HepG2 (cell line): Measurements from ENCODE around the gene SDC4. TPM values are rescaled to one million over a fixed set of nuclear protein-coding genes. Genes with fewer than 3 reads are reported as not detected.

Experiments
- ATAC-seq: fragments of 200-7000 bp; cut with Tn5 transposase; 3 replicates; pipeline ENCODE4 v1.9.1; 2020; ENCODE audit warnings: mild to moderate bottlenecking, moderate library complexity
- BruUV-seq: library from RNA; stranded (reverse); fragments of 400-500 nt; replicated peaks from 2 replicates; lab custom pipeline; 2021; lab: Mats Ljungman, UMichigan
- CTCF ChIA-PET: fragments of 300-600 bp; formaldehyde crosslinking; extraction: SDS; loops from one replicate; lab custom pipeline; 2021; ENCODE audit warnings: low total read pairs, inconsistent platforms, low intra/inter-chr PET ratio; lab: Yijun Ruan, JAX
- POLR2A ChIA-PET: fragments of 350-600 bp; sonication (Branson Sonifier 250); formaldehyde crosslinking; loops from one replicate; lab custom pipeline; 2020; ENCODE audit warnings: antibody characterized with exemption, inconsistent platforms; lab: Yijun Ruan, JAX
- DNase-seq: peaks from one replicate; pipeline ENCODE4 v3.0.0-alpha.2; 2015; ENCODE audit warnings: low spot score
- FAIRE-seq: peaks from 3 replicates; lab custom pipeline; 2011; peaks lifted over from hg19 to GRCh38; lab: Jason Lieb, UNC
- H2AFZ ChIP-seq: one replicate; pipeline ENCODE4 v1.6.1; 2011; ENCODE audit warnings: low read length, inconsistent platforms
- H3K27ac ChIP-seq: fragments of 300-600 bp; 3 replicates; pipeline ENCODE4 v1.8.0; 2011; ENCODE audit warnings: mixed run types, mild to moderate bottlenecking, mixed read lengths, low read length, inconsistent platforms; ENCODE audit not compliant: insufficient read depth; ENCODE audit errors: extremely low read length
- H3K27me3 ChIP-seq, 2 experiments: fragments of 200-600 bp in 1 of 2; 2 replicates in 1 of 2; 3 replicates in 1 of 2; pipeline versions ENCODE4 v1.6.0 to v1.8.0; 2011; ENCODE audit warnings: low read length in 2 of 2, mild to moderate bottlenecking in 2 of 2, moderate library complexity in 2 of 2, inconsistent platforms in 1 of 2; ENCODE audit not compliant: insufficient read depth in 2 of 2, control insufficient read depth in 1 of 2
- H3K36me3 ChIP-seq, 2 experiments: fragments of 200-600 bp in 1 of 2; replicated peaks in 1 of 2; 2 replicates in 1 of 2; 3 replicates in 1 of 2; pipeline versions ENCODE4 v1.5.1 to v1.8.0; 2011; ENCODE audit warnings: low read length in 2 of 2, inconsistent platforms in 1 of 2; ENCODE audit not compliant: insufficient read depth in 2 of 2, control insufficient read depth in 1 of 2
- H3K4me1 ChIP-seq: 2 replicates; pipeline ENCODE4 v1.5.1; 2012; ENCODE audit warnings: low read length, inconsistent platforms; ENCODE audit not compliant: insufficient read depth
- H3K4me2 ChIP-seq: 2 replicates; pipeline ENCODE4 v1.6.0; 2011; ENCODE audit warnings: low read depth, low read length, inconsistent platforms
- H3K4me3 ChIP-seq, 3 experiments: fragments of 200-600 bp in 1 of 3; sonication (generic), shearing (Covaris generic) in 1 of 3; replicated peaks in 1 of 3; 2 replicates each; pipeline ENCODE4 v1.5.1; 2011 to 2016; ENCODE audit warnings: low read length in 3 of 3, inconsistent platforms in 2 of 3, low read depth in 2 of 3, mild to moderate bottlenecking in 2 of 3, control low read depth in 1 of 3, mixed read lengths in 1 of 3; ENCODE audit not compliant: insufficient read depth in 1 of 3
- H3K79me2 ChIP-seq: one replicate; pipeline ENCODE4 v1.6.1; 2011; ENCODE audit warnings: low read length, inconsistent platforms; ENCODE audit not compliant: insufficient read depth
- H3K9ac ChIP-seq: 2 replicates; pipeline ENCODE4 v1.6.0; 2011; ENCODE audit warnings: mild to moderate bottlenecking, low read depth, low read length, inconsistent platforms; ENCODE audit not compliant: insufficient read depth
- H3K9me3 ChIP-seq: 2 replicates; pipeline ENCODE4 v1.5.1; 2012; ENCODE audit warnings: mild to moderate bottlenecking, low read length
- H4K20me1 ChIP-seq: 2 replicates; pipeline ENCODE4 v1.6.0; 2011; ENCODE audit warnings: inconsistent platforms, mild to moderate bottlenecking, low read length, moderate library complexity; ENCODE audit not compliant: insufficient read depth
- NFYC ChIP-seq: IDR thresholded peaks from 2 replicates; pipeline ENCODE4 v1.6.1; 2016; ENCODE audit warnings: missing genetic modification reagents, missing compliant biosample characterization
- PITX1 ChIP-seq: sonication (generic); formaldehyde crosslinking; IDR thresholded peaks from 2 replicates; pipeline ENCODE4 v1.5.1; 2020; ENCODE audit warnings: mild to moderate bottlenecking, missing genetic modification reagents
- SP1 ChIP-seq, 2 experiments: fragments of 450-650 bp in 1 of 2; sonication (generic) in 1 of 2; formaldehyde crosslinking in 1 of 2; IDR thresholded peaks; 2 replicates each; pipeline versions ENCODE4 v1.4.0 to v1.6.1; 2016 to 2020; ENCODE audit warnings: missing genetic modification reagents in 1 of 2
- SUZ12 ChIP-seq: fragments of 150-350 bp; IDR thresholded peaks from 2 replicates; pipeline ENCODE4 v1.6.1; 2014; ENCODE audit warnings: low read depth, low read length
- ZNF138 ChIP-seq: sonication (generic); formaldehyde crosslinking; IDR thresholded peaks from 2 replicates; pipeline ENCODE4 v1.5.0; 2020; ENCODE audit warnings: mild to moderate bottlenecking, low read depth, missing genetic modification reagents
- ZNF775 ChIP-seq: sonication (generic); formaldehyde crosslinking; IDR thresholded peaks from 2 replicates; pipeline ENCODE4 v1.4.0; 2020; ENCODE audit warnings: missing genetic modification reagents, mild to moderate bottlenecking, moderate library complexity, borderline replicate concordance
- ZNF788 ChIP-seq: sonication (generic); formaldehyde crosslinking; IDR thresholded peaks from 2 replicates; pipeline ENCODE4 v1.5.0; 2020; ENCODE audit warnings: mild to moderate bottlenecking, missing genetic modification reagents, borderline replicate concordance
- WGBS: methylation state at CpG from one replicate; pipeline ENCODE4 v1.1.6; 2017; ENCODE audit warnings: low lambda C conversion rate; 5-methylcytosine and 5-hydroxymethylcytosine counted together
- in situ Hi-C: cut with HindIII; loops from 2 replicates; pipeline ENCODE4 v1.10.0; 2017; ENCODE audit warnings: low pct_unique_long_range_greater_than_20kb; ENCODE audit not compliant: extremely low pct_ligation_motif_present
- intact Hi-C: fragments of 100-400 bp; cut with micrococcal nuclease; formaldehyde crosslinking; loops from one replicate; pipeline ENCODE4 v1.10.0; 2022; ENCODE audit not compliant: unreplicated experiment
- polyA plus RNA-seq, 8 experiments: library from polyadenylated mRNA; depleted of rRNA in 3 of 8; stranded (reverse) in 7 of 8; unstranded in 1 of 8; fragments of >200 nt; fragmentation: Illumina TruSeq in 4 of 8; extraction: Trizol in 4 of 8; gene quantifications; 2 replicates each; pipeline versions ENCODE4 v1.2.1 to v1.2.3, GENCODE V29; 2011 to 2016; ENCODE audit warnings: low read depth in 4 of 8, missing spikeins in 1 of 8, mixed read lengths in 1 of 8; ENCODE audit not compliant: insufficient read depth in 1 of 8
- total RNA-seq, 5 experiments: library from RNA; depleted of rRNA; stranded (reverse); fragments of >200 nt; fragmentation: Illumina TruSeq; extraction: Trizol; gene quantifications; 2 replicates each; pipeline ENCODE4 v1.2.3, GENCODE V29; 2016; ENCODE audit warnings: low read depth in 1 of 5
- TF ChIP-seq, protein P1 (sequence below): sonication (generic); formaldehyde crosslinking; IDR thresholded peaks from 2 replicates; pipeline ENCODE4 v1.4.0; 2020; ENCODE audit warnings: mild to moderate bottlenecking, missing genetic modification reagents
- TF ChIP-seq, protein P2 (sequence below): IDR thresholded peaks from 2 replicates; pipeline ENCODE4 v1.6.1; 2016; ENCODE audit warnings: mild to moderate bottlenecking, missing biosample characterization, missing genetic modification reagents

Gene SDC4
- total and polyA plus RNA-seq, 2 of the 13 experiments (the other 11 are each of a cell fraction or from before 2014, with no cell fraction given), result 49.0 to 65.1 TPM

DNA sequence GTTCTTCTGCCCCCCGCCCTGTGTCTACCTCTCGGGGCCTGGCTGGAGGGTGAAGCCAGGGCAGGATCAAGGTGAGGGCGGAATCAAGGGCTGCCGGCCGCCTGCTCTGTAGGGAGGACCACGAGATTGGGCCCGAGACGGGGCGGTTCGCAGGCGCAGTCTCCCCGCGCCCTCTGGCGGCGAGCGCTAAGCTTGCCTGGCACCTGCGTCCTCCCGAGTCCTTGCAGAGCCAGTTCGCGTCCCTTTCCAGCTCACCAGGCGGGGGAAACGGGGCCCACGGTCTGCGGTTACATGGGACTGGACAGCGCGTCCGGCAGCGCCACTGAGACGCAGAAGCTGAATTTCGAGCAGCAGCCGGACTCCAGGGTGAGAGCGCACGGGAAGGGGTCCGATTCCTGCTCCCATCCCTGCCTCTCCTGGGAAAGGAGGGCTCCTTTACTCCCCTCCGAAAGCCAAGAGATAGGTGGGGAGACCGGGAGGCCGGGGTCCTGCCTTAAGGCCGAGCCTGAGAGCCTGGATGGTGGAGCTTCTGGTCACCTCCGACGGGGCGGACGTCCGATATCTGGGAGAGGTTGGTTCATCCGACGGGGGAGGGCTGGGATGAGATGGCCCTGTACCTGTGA lies 36.5 kb downstream of the SDC4 start (continued):
- TF ChIP-seq, protein P1, sequence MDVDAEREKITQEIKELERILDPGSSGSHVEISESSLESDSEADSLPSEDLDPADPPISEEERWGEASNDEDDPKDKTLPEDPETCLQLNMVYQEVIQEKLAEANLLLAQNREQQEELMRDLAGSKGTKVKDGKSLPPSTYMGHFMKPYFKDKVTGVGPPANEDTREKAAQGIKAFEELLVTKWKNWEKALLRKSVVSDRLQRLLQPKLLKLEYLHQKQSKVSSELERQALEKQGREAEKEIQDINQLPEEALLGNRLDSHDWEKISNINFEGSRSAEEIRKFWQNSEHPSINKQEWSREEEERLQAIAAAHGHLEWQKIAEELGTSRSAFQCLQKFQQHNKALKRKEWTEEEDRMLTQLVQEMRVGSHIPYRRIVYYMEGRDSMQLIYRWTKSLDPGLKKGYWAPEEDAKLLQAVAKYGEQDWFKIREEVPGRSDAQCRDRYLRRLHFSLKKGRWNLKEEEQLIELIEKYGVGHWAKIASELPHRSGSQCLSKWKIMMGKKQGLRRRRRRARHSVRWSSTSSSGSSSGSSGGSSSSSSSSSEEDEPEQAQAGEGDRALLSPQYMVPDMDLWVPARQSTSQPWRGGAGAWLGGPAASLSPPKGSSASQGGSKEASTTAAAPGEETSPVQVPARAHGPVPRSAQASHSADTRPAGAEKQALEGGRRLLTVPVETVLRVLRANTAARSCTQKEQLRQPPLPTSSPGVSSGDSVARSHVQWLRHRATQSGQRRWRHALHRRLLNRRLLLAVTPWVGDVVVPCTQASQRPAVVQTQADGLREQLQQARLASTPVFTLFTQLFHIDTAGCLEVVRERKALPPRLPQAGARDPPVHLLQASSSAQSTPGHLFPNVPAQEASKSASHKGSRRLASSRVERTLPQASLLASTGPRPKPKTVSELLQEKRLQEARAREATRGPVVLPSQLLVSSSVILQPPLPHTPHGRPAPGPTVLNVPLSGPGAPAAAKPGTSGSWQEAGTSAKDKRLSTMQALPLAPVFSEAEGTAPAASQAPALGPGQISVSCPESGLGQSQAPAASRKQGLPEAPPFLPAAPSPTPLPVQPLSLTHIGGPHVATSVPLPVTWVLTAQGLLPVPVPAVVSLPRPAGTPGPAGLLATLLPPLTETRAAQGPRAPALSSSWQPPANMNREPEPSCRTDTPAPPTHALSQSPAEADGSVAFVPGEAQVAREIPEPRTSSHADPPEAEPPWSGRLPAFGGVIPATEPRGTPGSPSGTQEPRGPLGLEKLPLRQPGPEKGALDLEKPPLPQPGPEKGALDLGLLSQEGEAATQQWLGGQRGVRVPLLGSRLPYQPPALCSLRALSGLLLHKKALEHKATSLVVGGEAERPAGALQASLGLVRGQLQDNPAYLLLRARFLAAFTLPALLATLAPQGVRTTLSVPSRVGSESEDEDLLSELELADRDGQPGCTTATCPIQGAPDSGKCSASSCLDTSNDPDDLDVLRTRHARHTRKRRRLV (CRISPR knock-in tag), result 0 out of 2 replicates have a peak, but pooled peaks have one; percentile 37
- TF ChIP-seq SP1 (IDR thresholded peaks at IDR 0.05) (no peak), SP1 (CRISPR knock-in tag; IDR thresholded peaks at IDR 0.05) (peak; percentile 41; the same call in 1 of the 2 replicates), SUZ12 (no peak), ZNF788 (CRISPR knock-in tag) (peak; percentile 53; the same call in 1 of the 2 replicates)
- TF ChIP-seq, protein P2, sequence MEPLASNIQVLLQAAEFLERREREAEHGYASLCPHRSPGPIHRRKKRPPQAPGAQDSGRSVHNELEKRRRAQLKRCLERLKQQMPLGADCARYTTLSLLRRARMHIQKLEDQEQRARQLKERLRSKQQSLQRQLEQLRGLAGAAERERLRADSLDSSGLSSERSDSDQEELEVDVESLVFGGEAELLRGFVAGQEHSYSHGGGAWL (CRISPR knock-in tag), result no peak

DNA sequence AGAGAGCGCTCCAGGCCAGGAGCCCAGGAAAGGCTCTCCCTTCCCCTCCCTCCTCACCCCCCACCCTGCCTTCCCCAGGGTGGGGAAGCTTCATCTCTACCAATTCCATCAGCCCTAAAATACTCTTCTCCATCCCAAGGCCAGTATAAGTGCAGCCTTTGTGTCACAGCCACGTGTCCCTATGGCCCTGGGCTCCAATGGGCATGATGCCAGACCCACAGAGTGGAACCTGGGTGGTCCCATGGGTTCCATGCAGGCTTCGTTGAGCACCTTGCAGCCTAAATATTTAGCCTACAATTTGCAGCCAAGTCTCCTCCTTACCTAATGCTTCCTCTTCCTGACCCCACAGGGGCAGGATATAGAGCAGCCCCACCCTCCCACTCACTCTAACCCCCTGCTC lies 39.1 kb downstream of the SDC4 start:
- ChIA-PET CTCF (no interaction called here), POLR2A (no interaction called here)
- no peak for TF ChIP-seq NFYC (CRISPR knock-in tag)
- TF ChIP-seq PITX1, result no peak
- no peak for TF ChIP-seq ZNF775 (CRISPR knock-in tag)
- no peak for TF ChIP-seq ZNF138 (CRISPR knock-in tag)
- no peak overlapping the region for H3K9ac ChIP-seq
- no peak overlapping the region for H3K4me3 ChIP-seq
- H3K4me2 ChIP-seq, result no peak overlapping the region
- in situ Hi-C loops, result no loop called here
- no peaks in the 10 kb centered on the region for H3K36me3 ChIP-seq
- no peak overlapping the region for H2AFZ ChIP-seq
- H4K20me1 ChIP-seq, result no peaks in the 10 kb centered on the region
- 21% methylated on average over 3 of the region's 3 CpGs for WGBS
- no TSS peak for BruUV-seq
- DNase-seq (no peak), FAIRE-seq (no peak), ATAC-seq (no peak)
- peaks cover 12% of the 10 kb centered on the region for H3K4me1 ChIP-seq
- peaks cover 6 to 59% of the 10 kb centered on the region in 2 experiments; a peak in 4 of 5 replicates for H3K27me3 ChIP-seq
- intact Hi-C loops, result no loop called here
- no peaks in the 10 kb centered on the region for H3K9me3 ChIP-seq
- no peak overlapping the region for H3K27ac ChIP-seq
- no peaks in the 10 kb centered on the region for H3K79me2 ChIP-seq
